Panc1 (cell line): Measurements from ENCODE around the gene KIF1C. TPM values are rescaled to one million over a fixed set of nuclear protein-coding genes. Genes with fewer than 3 reads are reported as not detected.

Source experiments
- ATAC-seq: fragments of 200-7000 bp; cut with Tn5 transposase; 2 replicates; pipeline ENCODE4 v1.9.1; 2020; ENCODE audit warnings: mild to moderate bottlenecking, moderate library complexity
- BruUV-seq: library from RNA; stranded (reverse); fragments of 400-500 nt; replicated peaks from 2 replicates; lab custom pipeline; 2021; lab: Mats Ljungman, UMichigan
- CTCF ChIA-PET: fragments of 300-600 bp; sonication (Branson Sonifier 250); formaldehyde crosslinking; loops from one replicate; lab custom pipeline; 2022; ENCODE audit warnings: antibody characterized with exemption; lab: Charles Lee
- POLR2A ChIA-PET: fragments of 300-600 bp; sonication (Branson Sonifier 250); formaldehyde crosslinking; loops from one replicate; lab custom pipeline; 2022; ENCODE audit warnings: antibody characterized with exemption; lab: Charles Lee
- DNase-seq: peaks from one replicate; pipeline ENCODE4 v3.0.0-alpha.2; 2010; ENCODE audit warnings: low read depth, low spot score
- H3K27ac ChIP-seq: 2 replicates; pipeline ENCODE4 v1.5.1; 2011; ENCODE audit warnings: mild to moderate bottlenecking, low read length, inconsistent platforms
- H3K27me3 ChIP-seq: fragments of 200-500 bp; sonication (Bioruptor generic); 2 replicates; pipeline ENCODE4 v1.6.0; 2014; ENCODE audit warnings: low read length, inconsistent platforms; ENCODE audit not compliant: control insufficient read depth, insufficient read depth
- H3K36me3 ChIP-seq: fragments of 200-500 bp; sonication (Bioruptor generic); 2 replicates; pipeline ENCODE4 v1.5.1; 2014; ENCODE audit warnings: inconsistent platforms, mild to moderate bottlenecking, low read length, moderate library complexity; ENCODE audit not compliant: control insufficient read depth, insufficient read depth
- H3K4me1 ChIP-seq: 2 replicates; pipeline ENCODE4 v1.5.1; 2011; ENCODE audit warnings: inconsistent platforms, mild to moderate bottlenecking, low read length, moderate library complexity; ENCODE audit not compliant: control insufficient read depth, insufficient read depth
- H3K4me3 ChIP-seq, 2 experiments: 2 replicates each; pipeline ENCODE4 v1.5.1; 2011 to 2012; ENCODE audit warnings: low read depth in 2 of 2, low read length in 2 of 2, mild to moderate bottlenecking in 2 of 2, inconsistent platforms in 1 of 2, moderate library complexity in 1 of 2
- H3K9me3 ChIP-seq: fragments of 200-500 bp; sonication (Bioruptor generic); 2 replicates; pipeline ENCODE4 v1.5.1; 2014; ENCODE audit warnings: low read depth, mild to moderate bottlenecking, inconsistent platforms, low read length, moderate library complexity; ENCODE audit not compliant: control insufficient read depth, insufficient read depth
- POLR2AphosphoS5 ChIP-seq: IDR thresholded peaks from 2 replicates; pipeline ENCODE4 v1.6.1; 2012; ENCODE audit warnings: mild to moderate bottlenecking, low read depth, low read length, moderate library complexity
- SIN3A ChIP-seq: IDR thresholded peaks from 2 replicates; pipeline ENCODE4 v1.6.1; 2012; ENCODE audit warnings: low read depth, mild to moderate bottlenecking, low read length, moderate library complexity, borderline replicate concordance; ENCODE audit not compliant: insufficient read depth
- TCF7L2 ChIP-seq: IDR thresholded peaks from 2 replicates; pipeline ENCODE4 v1.6.1; 2011; ENCODE audit warnings: mild to moderate bottlenecking, low read depth, low read length, inconsistent platforms
- in situ Hi-C: cut with HindIII; loops from 2 replicates; pipeline ENCODE4 v1.10.0; 2016; ENCODE audit warnings: low sequenced_read_pairs, low pct_unique_long_range_greater_than_20kb
- intact Hi-C: fragments of 100-400 bp; cut with micrococcal nuclease; formaldehyde crosslinking; loops from one replicate; pipeline ENCODE4 v1.10.0; 2022; ENCODE audit not compliant: unreplicated experiment
- total RNA-seq: library from RNA; stranded (reverse); gene quantifications from one replicate; pipeline ENCODE4 v1.2.1, GENCODE V29; 2021; ENCODE audit not compliant: unreplicated experiment
- TF ChIP-seq, protein P1 (sequence below), 2 experiments: IDR thresholded peaks; 2 replicates each; pipeline ENCODE4 v1.6.1; 2011 to 2012; ENCODE audit warnings: low read depth in 2 of 2, control low read depth in 1 of 2, low read length in 1 of 2, mild to moderate bottlenecking in 1 of 2, moderate library complexity in 1 of 2; ENCODE audit not compliant: insufficient read depth in 1 of 2
- TF ChIP-seq, protein P2 (sequence below): fragments of 450-650 bp; IDR thresholded peaks from 2 replicates; pipeline ENCODE4 v1.5.1; 2017; ENCODE audit warnings: mild to moderate bottlenecking

The KIF1C gene
- total RNA-seq, 1 experiment from 2014 or later: 117 TPM

DNA sequence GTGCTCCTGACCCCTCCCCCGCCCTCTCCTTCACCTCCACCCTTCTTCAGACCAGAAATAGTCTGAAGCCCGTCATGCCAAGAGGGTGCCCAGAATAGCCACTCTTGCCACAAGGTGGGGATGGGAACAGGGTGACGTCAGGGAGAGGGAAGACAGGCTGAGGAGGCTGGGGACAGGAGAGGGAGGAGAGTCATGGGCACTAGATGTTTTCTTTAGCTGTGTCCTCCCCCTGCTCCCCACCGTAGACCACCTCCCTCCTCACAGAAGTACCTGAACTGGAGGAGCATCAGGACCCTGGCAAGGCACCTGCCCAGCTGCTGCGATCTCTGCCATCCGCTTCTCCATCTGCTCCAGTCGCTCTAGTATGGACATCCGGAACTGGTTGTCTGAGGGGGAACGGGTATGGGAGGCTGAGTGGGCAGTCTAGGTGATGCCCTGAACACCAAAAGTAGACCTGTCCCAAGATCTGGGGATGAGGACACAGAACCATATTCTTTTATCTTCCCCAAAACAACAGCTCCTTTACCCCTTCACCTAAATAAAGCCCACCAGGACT lies 23.6 kb upstream of the KIF1C start:
- no peaks in the 10 kb centered on the region for H3K36me3 ChIP-seq

GRCh38 chr17:4978726-4979125 lies 19.0 kb upstream of the KIF1C start:
- no peak for TF ChIP-seq TCF7L2
- TF ChIP-seq POLR2AphosphoS5: no peak
- TF ChIP-seq, protein P1, sequence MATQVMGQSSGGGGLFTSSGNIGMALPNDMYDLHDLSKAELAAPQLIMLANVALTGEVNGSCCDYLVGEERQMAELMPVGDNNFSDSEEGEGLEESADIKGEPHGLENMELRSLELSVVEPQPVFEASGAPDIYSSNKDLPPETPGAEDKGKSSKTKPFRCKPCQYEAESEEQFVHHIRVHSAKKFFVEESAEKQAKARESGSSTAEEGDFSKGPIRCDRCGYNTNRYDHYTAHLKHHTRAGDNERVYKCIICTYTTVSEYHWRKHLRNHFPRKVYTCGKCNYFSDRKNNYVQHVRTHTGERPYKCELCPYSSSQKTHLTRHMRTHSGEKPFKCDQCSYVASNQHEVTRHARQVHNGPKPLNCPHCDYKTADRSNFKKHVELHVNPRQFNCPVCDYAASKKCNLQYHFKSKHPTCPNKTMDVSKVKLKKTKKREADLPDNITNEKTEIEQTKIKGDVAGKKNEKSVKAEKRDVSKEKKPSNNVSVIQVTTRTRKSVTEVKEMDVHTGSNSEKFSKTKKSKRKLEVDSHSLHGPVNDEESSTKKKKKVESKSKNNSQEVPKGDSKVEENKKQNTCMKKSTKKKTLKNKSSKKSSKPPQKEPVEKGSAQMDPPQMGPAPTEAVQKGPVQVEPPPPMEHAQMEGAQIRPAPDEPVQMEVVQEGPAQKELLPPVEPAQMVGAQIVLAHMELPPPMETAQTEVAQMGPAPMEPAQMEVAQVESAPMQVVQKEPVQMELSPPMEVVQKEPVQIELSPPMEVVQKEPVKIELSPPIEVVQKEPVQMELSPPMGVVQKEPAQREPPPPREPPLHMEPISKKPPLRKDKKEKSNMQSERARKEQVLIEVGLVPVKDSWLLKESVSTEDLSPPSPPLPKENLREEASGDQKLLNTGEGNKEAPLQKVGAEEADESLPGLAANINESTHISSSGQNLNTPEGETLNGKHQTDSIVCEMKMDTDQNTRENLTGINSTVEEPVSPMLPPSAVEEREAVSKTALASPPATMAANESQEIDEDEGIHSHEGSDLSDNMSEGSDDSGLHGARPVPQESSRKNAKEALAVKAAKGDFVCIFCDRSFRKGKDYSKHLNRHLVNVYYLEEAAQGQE (IDR thresholded peaks at IDR 0.05; ENCODE audit: insufficient read depth in 1 of 2, low read depth in 2 of 2, low read length in 1 of 2): no peak
- TF ChIP-seq, protein P2, sequence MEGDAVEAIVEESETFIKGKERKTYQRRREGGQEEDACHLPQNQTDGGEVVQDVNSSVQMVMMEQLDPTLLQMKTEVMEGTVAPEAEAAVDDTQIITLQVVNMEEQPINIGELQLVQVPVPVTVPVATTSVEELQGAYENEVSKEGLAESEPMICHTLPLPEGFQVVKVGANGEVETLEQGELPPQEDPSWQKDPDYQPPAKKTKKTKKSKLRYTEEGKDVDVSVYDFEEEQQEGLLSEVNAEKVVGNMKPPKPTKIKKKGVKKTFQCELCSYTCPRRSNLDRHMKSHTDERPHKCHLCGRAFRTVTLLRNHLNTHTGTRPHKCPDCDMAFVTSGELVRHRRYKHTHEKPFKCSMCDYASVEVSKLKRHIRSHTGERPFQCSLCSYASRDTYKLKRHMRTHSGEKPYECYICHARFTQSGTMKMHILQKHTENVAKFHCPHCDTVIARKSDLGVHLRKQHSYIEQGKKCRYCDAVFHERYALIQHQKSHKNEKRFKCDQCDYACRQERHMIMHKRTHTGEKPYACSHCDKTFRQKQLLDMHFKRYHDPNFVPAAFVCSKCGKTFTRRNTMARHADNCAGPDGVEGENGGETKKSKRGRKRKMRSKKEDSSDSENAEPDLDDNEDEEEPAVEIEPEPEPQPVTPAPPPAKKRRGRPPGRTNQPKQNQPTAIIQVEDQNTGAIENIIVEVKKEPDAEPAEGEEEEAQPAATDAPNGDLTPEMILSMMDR: no peak
- TF ChIP-seq SIN3A: no peak
- no peak for ATAC-seq
- no peaks in the 10 kb centered on the region for H3K36me3 ChIP-seq
- in situ Hi-C loops: no loop called here
- no peaks in the 10 kb centered on the region for H3K4me1 ChIP-seq
- intact Hi-C loops: no loop called here
- no TSS peak for BruUV-seq
- CTCF ChIA-PET: no interaction called here
- H3K27ac ChIP-seq: no peak overlapping the region
- no peaks in the 10 kb centered on the region for H3K27me3 ChIP-seq
- DNase-seq: no peak
- no peaks in the 10 kb centered on the region for H3K9me3 ChIP-seq
- no peak overlapping the region for H3K4me3 ChIP-seq
- POLR2A ChIA-PET: interaction anchor here (0.5 kb wide), 1 partner anchor 1459 kb away, joined by 6 read pairs; no protein-coding TSS in a partner anchor

More for the DNA sequence above, 23.6 kb upstream of the KIF1C start:
- TF ChIP-seq SIN3A: no peak
- no peak for TF ChIP-seq TCF7L2
- TF ChIP-seq, protein P2: no peak
- TF ChIP-seq, protein P1 (IDR thresholded peaks at IDR 0.05; ENCODE audit: insufficient read depth in 1 of 2, low read depth in 2 of 2, low read length in 1 of 2): no peak
- TF ChIP-seq POLR2AphosphoS5: no peak
- Histone ChIP-seq H3K27ac (no peak overlapping the region), H3K27me3 (no peaks in the 10 kb centered on the region), H3K4me1 (peaks cover 8% of the 10 kb centered on the region), H3K4me3 (no peak overlapping the region), H3K9me3 (no peaks in the 10 kb centered on the region)
- intact Hi-C loops: no loop called here
- in situ Hi-C loops: no loop called here
- ChIA-PET POLR2A (no interaction called here), CTCF (no interaction called here)
- no peak for DNase-seq
- ATAC-seq: no peak
- no TSS peak for BruUV-seq
